GM10266 (cell line): ENCODE measurements around the gene BBX.
"Not testable (repeated sequence)": the region's sequence is repeated elsewhere in the genome, so short reads cannot be mapped to it uniquely, and the experiment has no call there.

Source experiments
- DNase-seq: peaks from one replicate; pipeline ENCODE4 v3.0.0; 2012; ENCODE audit errors: extremely low spot score
- TF ChIP-seq, protein P1 (sequence below): IDR thresholded peaks from 2 replicates; pipeline ENCODE4 v1.5.1; 2012; ENCODE audit warnings: mild to moderate bottlenecking, low read depth; ENCODE audit not compliant: control insufficient read depth, insufficient read depth; ENCODE audit errors: missing control alignments

BBX gene

DNA sequence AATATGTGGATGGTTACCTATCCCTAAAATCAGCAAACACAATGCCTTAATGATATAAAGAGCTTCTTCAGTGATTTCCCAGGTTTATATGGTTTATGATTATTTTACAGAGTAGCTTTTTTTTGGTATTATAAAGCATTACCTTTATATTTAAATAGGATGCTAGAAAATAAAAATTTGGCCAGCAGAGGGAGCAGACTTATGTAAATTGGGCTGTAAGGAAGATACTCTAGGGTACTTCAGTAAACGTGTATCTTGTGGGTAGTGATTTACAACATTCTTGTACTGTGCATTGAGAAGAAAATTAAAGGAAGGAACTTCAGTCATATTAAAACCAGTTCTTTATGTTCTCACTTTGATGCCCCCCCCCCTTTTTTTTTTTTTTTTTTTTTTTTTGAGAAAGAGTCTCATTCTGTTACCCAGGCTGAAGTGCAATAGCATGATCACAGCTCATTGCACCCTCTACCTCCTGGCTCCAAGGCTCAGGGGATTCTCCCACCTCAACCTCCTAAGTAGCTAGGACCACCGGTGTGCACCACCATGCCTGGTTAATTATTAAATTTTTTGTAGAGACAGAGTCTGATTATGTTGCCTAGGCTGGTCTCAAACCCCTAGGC lies 167.9 kb downstream of the BBX start:
- peak; percentile 26 for DNase-seq
- TF ChIP-seq, protein P1, sequence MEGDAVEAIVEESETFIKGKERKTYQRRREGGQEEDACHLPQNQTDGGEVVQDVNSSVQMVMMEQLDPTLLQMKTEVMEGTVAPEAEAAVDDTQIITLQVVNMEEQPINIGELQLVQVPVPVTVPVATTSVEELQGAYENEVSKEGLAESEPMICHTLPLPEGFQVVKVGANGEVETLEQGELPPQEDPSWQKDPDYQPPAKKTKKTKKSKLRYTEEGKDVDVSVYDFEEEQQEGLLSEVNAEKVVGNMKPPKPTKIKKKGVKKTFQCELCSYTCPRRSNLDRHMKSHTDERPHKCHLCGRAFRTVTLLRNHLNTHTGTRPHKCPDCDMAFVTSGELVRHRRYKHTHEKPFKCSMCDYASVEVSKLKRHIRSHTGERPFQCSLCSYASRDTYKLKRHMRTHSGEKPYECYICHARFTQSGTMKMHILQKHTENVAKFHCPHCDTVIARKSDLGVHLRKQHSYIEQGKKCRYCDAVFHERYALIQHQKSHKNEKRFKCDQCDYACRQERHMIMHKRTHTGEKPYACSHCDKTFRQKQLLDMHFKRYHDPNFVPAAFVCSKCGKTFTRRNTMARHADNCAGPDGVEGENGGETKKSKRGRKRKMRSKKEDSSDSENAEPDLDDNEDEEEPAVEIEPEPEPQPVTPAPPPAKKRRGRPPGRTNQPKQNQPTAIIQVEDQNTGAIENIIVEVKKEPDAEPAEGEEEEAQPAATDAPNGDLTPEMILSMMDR: peak; percentile 47

DNA sequence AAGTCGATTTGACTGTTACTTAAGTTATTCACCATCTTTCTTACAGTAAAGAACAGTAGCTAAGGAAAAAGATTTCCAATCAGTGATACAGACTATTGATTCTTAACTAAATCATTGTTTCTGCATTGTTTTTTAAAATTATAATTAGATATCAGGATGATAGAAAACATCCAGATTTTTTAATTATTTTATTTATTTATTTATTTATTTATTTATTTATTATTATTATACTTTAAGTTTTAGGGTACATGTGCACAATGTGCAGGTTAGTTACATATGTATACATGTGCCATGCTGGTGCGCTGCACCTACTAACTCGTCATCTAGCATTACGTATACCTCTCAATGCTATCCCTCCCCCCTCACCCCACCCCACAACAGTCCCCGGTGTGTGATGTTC lies 169.2 kb downstream of the BBX start:
- DNase-seq: not testable (repeated sequence)

DNA sequence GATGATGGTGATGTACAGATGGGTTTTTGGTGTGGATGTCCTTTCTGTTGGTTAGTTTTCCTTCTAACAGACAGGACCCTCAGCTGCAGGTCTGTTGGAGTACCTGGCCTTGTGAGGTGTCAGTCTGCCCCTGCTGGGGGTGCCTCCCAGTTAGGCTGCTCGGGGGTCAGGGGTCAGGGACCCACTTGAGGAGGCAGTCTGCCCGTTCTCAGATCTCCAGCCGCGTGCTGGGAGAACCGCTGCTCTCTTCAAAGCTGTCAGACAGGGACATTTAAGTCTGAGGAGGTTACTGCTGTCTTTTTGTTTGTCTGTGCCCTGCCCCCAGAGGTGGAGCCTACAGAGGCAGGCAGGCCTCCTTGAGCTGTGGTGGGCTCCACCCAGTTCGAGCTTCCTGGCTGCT lies 174.6 kb downstream of the BBX start:
- DNase-seq: not testable (repeated sequence)

DNA sequence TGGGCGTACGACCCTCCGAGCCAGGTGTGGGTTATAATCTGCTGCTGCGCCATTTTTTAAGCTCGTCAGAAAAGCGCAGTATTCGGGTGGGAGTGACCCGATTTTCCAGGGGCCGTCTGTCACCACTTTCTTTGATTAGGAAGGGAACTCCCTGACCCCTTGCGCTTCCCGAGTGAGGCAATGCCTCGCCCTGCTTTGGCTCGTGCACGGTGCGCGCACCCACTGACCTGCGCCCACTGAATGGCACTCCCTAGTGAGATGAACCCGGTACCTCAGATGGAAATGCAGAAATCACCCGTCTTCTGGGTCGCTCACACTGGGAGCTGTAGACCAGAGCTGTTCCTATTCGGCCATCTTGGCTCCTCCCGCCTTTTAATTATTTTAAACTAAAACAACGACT lies 175.1 kb downstream of the BBX start:
- DNase-seq: not testable (repeated sequence)

DNA sequence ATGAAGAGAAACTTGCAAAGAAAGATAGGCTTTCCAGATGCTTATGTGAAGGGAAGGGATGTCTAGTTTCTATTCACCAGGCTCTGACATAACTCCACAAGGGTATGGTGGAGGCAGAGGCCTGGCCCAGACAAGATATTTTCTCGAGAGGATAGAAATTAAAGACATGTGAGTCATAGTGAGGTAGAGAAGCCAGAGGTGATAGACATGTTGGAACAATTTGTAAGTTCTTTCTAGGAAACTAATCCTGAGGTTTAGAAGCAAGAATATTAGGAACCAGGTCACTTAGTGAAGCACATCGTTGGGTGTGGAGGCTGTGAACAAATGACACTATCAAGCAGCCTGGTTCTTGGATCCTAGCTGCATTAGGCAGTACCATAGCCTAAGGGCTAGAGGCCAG lies 176.9 kb downstream of the BBX start:
- TF ChIP-seq, protein P1: no peak
- DNase-seq: no peak

DNA sequence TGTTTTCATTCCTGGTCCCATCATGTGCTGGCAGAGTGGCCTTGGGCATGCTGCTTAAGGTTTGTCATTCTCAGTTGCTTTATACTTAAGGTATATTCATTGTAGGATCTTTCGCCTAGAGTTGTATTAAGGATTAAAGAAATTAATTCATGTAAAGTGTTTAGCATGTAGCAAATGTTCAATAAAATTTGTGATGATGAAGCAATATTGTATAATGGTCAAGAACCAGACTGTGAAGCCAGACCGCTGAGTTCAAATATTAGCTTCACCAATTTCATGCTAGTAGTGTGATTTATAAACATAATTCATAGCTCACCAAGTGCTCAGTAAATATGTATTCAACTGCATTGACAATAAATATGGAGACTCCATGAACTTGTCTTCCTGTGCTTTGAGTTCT lies 178.5 kb downstream of the BBX start:
- TF ChIP-seq, protein P1: no peak
- no peak for DNase-seq

DNA sequence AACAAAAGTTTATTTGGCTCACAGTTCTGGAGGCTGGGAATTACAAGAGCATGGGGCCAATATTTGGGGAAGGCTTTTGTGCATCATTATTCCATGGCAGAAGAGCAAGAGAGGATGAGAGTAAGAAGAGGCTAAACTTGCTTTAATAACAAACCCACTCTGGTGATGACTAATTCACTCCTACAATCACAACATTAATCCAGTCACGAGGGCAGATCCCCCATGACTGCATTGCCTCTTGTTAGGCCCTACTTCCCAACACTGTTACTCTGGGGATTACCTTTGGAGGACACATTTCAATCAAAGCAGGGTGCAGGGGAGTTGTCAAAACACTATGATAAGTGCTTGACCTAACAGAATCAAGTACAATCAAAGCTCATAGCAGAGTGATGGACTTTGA lies 181.7 kb downstream of the BBX start:
- no peak for DNase-seq
- TF ChIP-seq, protein P1: no peak

DNA sequence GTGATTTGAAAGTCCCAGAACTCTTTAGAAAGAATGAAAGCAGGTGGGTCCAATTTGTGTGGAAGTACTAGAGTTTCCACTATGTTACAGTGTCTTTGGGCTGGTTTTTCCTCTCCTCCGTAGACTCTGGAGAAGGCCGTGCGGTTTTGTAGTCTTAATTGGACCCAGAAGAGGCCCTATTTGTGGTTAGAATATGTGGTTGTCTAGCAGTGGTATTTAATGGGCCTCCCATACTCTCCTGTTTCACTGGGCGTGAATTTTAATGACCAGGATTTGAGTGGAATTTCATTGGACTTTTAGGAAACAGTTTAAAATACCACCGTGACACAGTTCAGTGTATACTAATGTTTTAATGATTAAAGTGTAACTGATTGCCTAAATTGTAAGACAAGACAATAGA lies 182.3 kb downstream of the BBX start:
- TF ChIP-seq, protein P1: no peak
- DNase-seq: no peak

DNA sequence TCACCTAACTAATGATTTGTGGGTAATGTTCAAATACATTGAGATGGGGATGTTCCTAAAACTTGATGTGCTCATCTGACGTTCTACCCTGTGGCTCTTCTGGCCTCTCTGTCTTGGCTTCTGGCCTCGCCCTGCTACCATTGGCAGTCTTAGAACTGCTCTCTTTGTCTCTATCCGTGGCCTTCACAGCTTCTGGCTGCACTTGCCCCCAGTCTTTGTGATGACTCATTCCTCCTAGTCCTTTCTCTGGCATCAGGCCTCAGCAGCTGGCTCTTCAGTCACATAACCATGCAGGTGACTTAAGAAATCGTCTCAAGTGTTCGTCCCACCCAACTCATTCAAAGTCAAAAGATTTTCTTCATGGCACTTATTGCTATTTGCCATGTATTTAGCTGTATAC lies 188.1 kb downstream of the BBX start:
- TF ChIP-seq, protein P1: no peak
- DNase-seq: no peak
